GM12891 (cell line): ENCODE results near the gene PREX1.

Experiments used
- PAX5 ChIP-seq: IDR thresholded peaks from 2 replicates; pipeline ENCODE4 v1.6.1; 2011; ENCODE audit warnings: low read length, moderate library complexity, mild to moderate bottlenecking; ENCODE audit not compliant: insufficient read depth, severe bottlenecking
- POLR2A ChIP-seq: IDR thresholded peaks from 2 replicates; pipeline ENCODE4 v1.6.1; 2011; ENCODE audit warnings: low read depth, low read length, control low read depth
- POLR2AphosphoS5 ChIP-seq: IDR thresholded peaks from 2 replicates; pipeline ENCODE4 v1.6.1; 2011; ENCODE audit warnings: low read depth, low read length, control low read depth
- SPI1 ChIP-seq: IDR thresholded peaks from 2 replicates; pipeline ENCODE4 v1.6.1; 2011; ENCODE audit warnings: low read depth, low read length, control low read depth
- TAF1 ChIP-seq: IDR thresholded peaks from 2 replicates; pipeline ENCODE4 v1.6.1; 2011; ENCODE audit warnings: low read depth, low read length, control low read depth

- TF ChIP-seq POLR2A, result no peak
- TF ChIP-seq POLR2AphosphoS5, result no peak
- no peak for TF ChIP-seq PAX5
- TF ChIP-seq TAF1, result no peak
- TF ChIP-seq SPI1, result no peak
These were observed 14.2 kb upstream of the PREX1 start for GRCh38 chr20:48841875-48842529.
